KMS-11 (cell line): ENCODE data around the gene MRC2.

Experiments used
- H2AFZ ChIP-seq: fragments of 200-600 bp; sonication (generic); 2 replicates; pipeline ENCODE4 v1.6.1; 2016; ENCODE audit warnings: antibody characterized with exemption, mixed run types, low read depth
- H3K27ac ChIP-seq: fragments of 200-600 bp; sonication (generic); 2 replicates; pipeline ENCODE4 v1.6.1; 2016; ENCODE audit warnings: mild to moderate bottlenecking, mixed run types
- H3K27me3 ChIP-seq: fragments of 200-600 bp; sonication (generic); 2 replicates; pipeline ENCODE4 v1.6.1; 2017; ENCODE audit warnings: mild to moderate bottlenecking, low read depth, mixed run types, moderate library complexity; ENCODE audit not compliant: insufficient read depth
- H3K36me3 ChIP-seq: fragments of 200-600 bp; sonication (generic); 2 replicates; pipeline ENCODE4 v1.6.1; 2017; ENCODE audit warnings: mild to moderate bottlenecking, mixed run types; ENCODE audit not compliant: insufficient read depth
- H3K4me1 ChIP-seq: fragments of 200-600 bp; sonication (generic); 2 replicates; pipeline ENCODE4 v1.6.1; 2016; ENCODE audit warnings: mild to moderate bottlenecking, low read depth, mixed run types; ENCODE audit not compliant: poor library complexity, severe bottlenecking
- H3K4me2 ChIP-seq: fragments of 200-600 bp; sonication (generic); 2 replicates; pipeline ENCODE4 v1.7.0; 2016; ENCODE audit warnings: mild to moderate bottlenecking, mixed run types
- H3K4me3 ChIP-seq: fragments of 200-600 bp; sonication (generic); IDR thresholded peaks from 2 replicates; pipeline ENCODE4 v1.6.1; 2017; ENCODE audit warnings: low read depth, low read length, mixed read lengths; ENCODE audit not compliant: insufficient read depth
- H3K79me2 ChIP-seq: fragments of 200-600 bp; sonication (generic); 2 replicates; pipeline ENCODE4 v1.6.1; 2016; ENCODE audit warnings: low read depth, mixed run types; ENCODE audit not compliant: insufficient read depth
- H3K9ac ChIP-seq: fragments of 200-600 bp; sonication (generic); 2 replicates; pipeline ENCODE4 v1.6.1; 2016; ENCODE audit warnings: mild to moderate bottlenecking, mixed run types
- H4K20me1 ChIP-seq: fragments of 200-600 bp; sonication (generic); 2 replicates; pipeline ENCODE4 v1.6.1; 2016; ENCODE audit warnings: mild to moderate bottlenecking, mixed run types; ENCODE audit not compliant: insufficient read depth
- TF ChIP-seq, protein P1 (sequence below): fragments of 200-600 bp; sonication (generic); conservative IDR thresholded peaks from 2 replicates; pipeline ENCODE4 v1.6.1; 2017; ENCODE audit warnings: low read depth, mild to moderate bottlenecking, antibody characterized with exemption, low read length, moderate library complexity, mixed read lengths

Gene MRC2

DNA sequence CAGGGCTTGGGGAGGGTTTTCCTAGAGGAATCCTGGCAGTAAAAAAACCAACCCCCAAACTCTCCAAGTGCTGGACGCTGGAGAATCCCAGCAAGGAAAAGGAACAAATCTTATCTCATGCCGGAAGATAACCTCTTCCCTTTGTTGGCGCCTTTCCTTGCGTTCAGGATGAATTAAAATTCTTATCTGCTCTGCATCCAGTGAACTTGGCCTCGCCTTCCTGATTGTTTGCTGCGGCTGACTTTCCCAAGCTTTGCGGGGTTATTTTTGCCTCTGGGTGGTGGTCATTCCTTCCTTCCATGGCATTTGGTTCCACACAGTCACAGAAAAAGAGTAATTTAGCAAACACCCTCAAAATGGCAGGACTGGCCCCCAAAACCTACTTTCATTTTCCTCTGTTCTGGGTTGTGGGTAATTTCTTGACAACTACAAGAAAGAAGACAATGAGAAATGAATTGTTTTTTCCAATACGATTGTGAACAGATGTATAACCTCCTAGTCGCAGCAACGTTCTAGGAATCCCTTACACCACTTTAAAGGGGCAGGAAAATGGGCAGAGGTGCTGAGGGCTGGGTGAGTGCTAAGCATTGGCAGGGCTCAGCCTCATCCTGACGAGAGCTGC is 77.8 kb downstream of the MRC2 start:
- H2AFZ ChIP-seq, result no peak overlapping the region
- TF ChIP-seq, protein P1, sequence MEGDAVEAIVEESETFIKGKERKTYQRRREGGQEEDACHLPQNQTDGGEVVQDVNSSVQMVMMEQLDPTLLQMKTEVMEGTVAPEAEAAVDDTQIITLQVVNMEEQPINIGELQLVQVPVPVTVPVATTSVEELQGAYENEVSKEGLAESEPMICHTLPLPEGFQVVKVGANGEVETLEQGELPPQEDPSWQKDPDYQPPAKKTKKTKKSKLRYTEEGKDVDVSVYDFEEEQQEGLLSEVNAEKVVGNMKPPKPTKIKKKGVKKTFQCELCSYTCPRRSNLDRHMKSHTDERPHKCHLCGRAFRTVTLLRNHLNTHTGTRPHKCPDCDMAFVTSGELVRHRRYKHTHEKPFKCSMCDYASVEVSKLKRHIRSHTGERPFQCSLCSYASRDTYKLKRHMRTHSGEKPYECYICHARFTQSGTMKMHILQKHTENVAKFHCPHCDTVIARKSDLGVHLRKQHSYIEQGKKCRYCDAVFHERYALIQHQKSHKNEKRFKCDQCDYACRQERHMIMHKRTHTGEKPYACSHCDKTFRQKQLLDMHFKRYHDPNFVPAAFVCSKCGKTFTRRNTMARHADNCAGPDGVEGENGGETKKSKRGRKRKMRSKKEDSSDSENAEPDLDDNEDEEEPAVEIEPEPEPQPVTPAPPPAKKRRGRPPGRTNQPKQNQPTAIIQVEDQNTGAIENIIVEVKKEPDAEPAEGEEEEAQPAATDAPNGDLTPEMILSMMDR, result no peak
- H3K4me2 ChIP-seq, result no peak overlapping the region
- no peaks in the 10 kb centered on the region for H3K36me3 ChIP-seq
- no peak overlapping the region for H3K9ac ChIP-seq
- peaks cover 16% of the 10 kb centered on the region for H3K27me3 ChIP-seq
- H3K27ac ChIP-seq, result no peak overlapping the region
- no peak overlapping the region for H3K4me3 ChIP-seq
- no peaks in the 10 kb centered on the region for H4K20me1 ChIP-seq
- peaks cover 17% of the 10 kb centered on the region for H3K4me1 ChIP-seq
- no peaks in the 10 kb centered on the region for H3K79me2 ChIP-seq

DNA sequence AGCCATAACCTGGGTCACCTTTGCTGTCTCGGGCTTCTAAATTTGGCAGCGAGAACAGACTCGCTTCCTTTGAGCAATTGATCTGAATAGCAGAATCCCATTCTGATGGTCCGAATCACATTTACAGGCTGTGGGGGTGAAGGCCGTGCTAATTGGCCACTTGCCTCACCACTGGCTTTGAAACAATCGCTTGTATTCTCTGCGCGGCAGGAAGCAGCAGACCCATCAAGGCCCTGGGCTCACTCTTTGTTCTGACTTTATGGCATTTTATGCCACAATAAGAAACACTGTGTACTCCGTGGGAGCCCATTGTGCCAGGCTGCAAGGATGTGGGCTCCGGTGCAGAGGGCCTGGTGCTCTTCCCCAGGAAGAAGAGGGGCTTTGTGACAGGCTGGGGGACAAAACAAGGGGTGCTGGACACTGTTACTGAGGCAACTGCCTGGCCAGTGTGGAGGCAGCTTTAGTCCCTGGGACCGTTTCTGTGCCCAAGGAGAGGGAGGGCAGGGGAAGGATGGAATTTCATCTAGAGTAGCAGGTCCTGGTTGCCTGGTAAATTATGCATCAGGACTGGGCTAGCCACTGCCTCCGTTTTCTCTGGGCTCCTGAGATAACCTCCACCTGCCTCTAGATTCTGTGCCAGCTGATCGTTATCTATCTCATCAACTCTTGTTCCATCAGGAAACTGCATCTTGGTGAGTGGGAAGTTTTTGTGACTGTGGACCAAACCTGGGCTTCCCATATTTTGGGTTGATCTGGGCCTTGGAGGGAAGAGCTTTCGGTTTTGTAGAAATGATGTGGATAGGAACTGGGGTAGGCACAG is 78.5 kb downstream of the MRC2 start:
- Histone ChIP-seq H3K27ac (no peak overlapping the region), H3K4me1 (peaks cover 17% of the 10 kb centered on the region), H3K79me2 (no peaks in the 10 kb centered on the region), H3K4me2 (no peak overlapping the region), H3K4me3 (no peak overlapping the region), H3K27me3 (peaks cover 16% of the 10 kb centered on the region), H2AFZ (no peak overlapping the region), H3K9ac (no peak overlapping the region), H4K20me1 (no peaks in the 10 kb centered on the region), H3K36me3 (no peaks in the 10 kb centered on the region)
- TF ChIP-seq, protein P1, result no peak

DNA sequence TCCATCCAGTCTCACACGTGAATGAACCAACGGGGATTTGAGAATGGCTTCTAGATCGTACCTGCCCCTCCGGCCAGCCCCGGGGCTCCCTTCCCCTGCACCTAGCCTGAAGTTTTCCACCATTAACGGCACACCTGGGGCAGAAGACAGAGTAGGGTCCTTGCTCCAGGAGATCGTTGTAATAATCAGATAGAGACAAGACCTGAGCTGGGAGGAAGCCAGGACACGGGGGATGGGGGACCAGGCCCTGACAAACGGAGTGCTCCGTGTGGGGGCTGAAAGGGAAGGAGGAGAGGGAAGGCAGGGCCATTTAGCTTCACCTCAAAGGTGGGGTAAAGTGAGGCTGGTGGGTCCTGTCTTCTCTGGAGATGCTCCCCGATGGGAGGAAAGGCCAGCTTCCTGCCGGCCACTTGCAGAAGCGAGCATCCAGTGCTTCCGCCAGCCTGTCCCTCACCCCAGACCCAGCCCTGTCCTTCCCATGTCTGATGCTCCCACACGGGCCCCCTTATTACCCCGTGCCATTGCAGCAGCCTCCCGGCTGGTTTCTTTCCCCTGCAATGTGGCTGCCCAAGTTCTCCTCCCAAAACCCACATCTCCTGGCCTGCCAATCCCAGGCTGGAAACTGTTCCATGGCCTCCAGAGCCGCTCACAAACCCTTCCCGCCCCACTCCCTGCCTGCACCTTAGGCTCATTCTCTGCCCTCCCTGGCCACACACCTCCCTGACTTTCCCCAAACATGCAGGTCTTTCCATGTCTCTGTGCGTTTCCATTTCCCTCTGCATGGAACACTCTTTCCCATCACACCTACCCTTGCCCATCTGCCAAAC is 79.3 kb downstream of the MRC2 start:
- H3K4me2 ChIP-seq, result no peak overlapping the region
- H3K27ac ChIP-seq, result no peak overlapping the region
- H3K36me3 ChIP-seq, result no peaks in the 10 kb centered on the region
- no peak overlapping the region for H3K4me3 ChIP-seq
- H3K27me3 ChIP-seq, result peaks cover 16% of the 10 kb centered on the region
- TF ChIP-seq, protein P1, result no peak
- H3K4me1 ChIP-seq, result peaks cover 11% of the 10 kb centered on the region
- H4K20me1 ChIP-seq, result no peaks in the 10 kb centered on the region
- no peaks in the 10 kb centered on the region for H3K79me2 ChIP-seq
- no peak overlapping the region for H3K9ac ChIP-seq
- H2AFZ ChIP-seq, result no peak overlapping the region

DNA sequence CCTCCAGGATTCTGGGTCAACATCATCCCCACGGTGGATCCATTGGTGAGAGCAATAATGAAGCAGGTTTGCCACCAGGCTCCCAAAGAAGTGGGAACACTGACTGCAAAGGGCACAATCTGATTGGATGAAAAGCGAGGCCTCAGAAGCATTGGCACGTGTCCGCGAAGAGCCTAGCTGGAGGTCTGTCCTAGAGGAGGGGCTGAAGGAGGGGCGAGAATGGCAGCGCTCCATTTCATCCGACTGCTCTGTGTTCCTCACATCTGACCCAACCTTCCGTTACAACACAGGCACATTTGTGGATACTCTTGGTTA is 79.9 kb downstream of the MRC2 start:
- H3K4me2 ChIP-seq, result no peak overlapping the region
- H3K79me2 ChIP-seq, result no peaks in the 10 kb centered on the region
- no peak overlapping the region for H3K9ac ChIP-seq
- H4K20me1 ChIP-seq, result no peaks in the 10 kb centered on the region
- TF ChIP-seq, protein P1, result no peak
- no peak overlapping the region for H2AFZ ChIP-seq
- H3K4me3 ChIP-seq, result no peak overlapping the region
- H3K27me3 ChIP-seq, result peaks cover 16% of the 10 kb centered on the region
- peaks cover 11% of the 10 kb centered on the region for H3K4me1 ChIP-seq
- no peak overlapping the region for H3K27ac ChIP-seq
- no peaks in the 10 kb centered on the region for H3K36me3 ChIP-seq
